H1 (cell line): ENCODE data around the gene PPP1R18. TPM values are rescaled to one million over a fixed set of nuclear protein-coding genes. Genes with fewer than 3 reads are reported as not detected.

Source experiments
- EGR1 ChIP-seq: IDR thresholded peaks from 2 replicates; pipeline ENCODE4 v1.6.1; 2011; ENCODE audit warnings: low read depth, low read length, borderline replicate concordance
- MAFK ChIP-seq: IDR thresholded peaks from 2 replicates; pipeline ENCODE4 v1.6.1; 2012; ENCODE audit warnings: low read depth, mild to moderate bottlenecking, improper control_type of control experiment, low read length
- NANOG ChIP-seq: IDR thresholded peaks from 2 replicates; pipeline ENCODE4 v1.6.1; 2011; ENCODE audit warnings: low read length, low read depth, mild to moderate bottlenecking, inconsistent platforms; ENCODE audit not compliant: insufficient read depth, poor library complexity, severe bottlenecking
- NRF1 ChIP-seq: IDR thresholded peaks from 2 replicates; pipeline ENCODE4 v1.6.1; 2011; ENCODE audit warnings: mild to moderate bottlenecking, low read depth, low read length, improper control_type of control experiment
- PHF8 ChIP-seq: fragments of 200-600 bp; sonication (generic); conservative IDR thresholded peaks from 2 replicates; pipeline ENCODE4 v1.7.1; 2012; ENCODE audit warnings: low read depth, mild to moderate bottlenecking, inconsistent platforms, low read length, moderate library complexity
- RAD21 ChIP-seq, 2 experiments: IDR thresholded peaks in 1 of 2; conservative IDR thresholded peaks in 1 of 2; 2 replicates each; pipeline ENCODE4 v1.6.1; 2011; ENCODE audit warnings: low read depth in 2 of 2, low read length in 2 of 2, improper control_type of control experiment in 1 of 2, inconsistent platforms in 1 of 2, mild to moderate bottlenecking in 1 of 2, moderate library complexity in 1 of 2
- polyA plus RNA-seq, 7 experiments: library from polyadenylated mRNA; depleted of rRNA in 3 of 7; stranded (reverse) in 5 of 7; unstranded in 2 of 7; fragments of >200 nt in 5 of 7; fragments of 200-250 nt in 2 of 7; gene quantifications; 1 replicate in 5 of 7; 2 replicates in 1 of 7; 4 replicates in 1 of 7; pipeline versions ENCODE4 v1.2.1 to v1.2.3, GENCODE V29; 2011 to 2013; ENCODE audit warnings: missing spikeins in 2 of 7, mixed read lengths in 2 of 7
- total RNA-seq: library from RNA; stranded (reverse); fragmentation: NEBNext Ultra II Directional; extraction: Animal tissue kit (Norgen Biotek cat#: 25700); gene quantifications from 2 replicates; pipeline ENCODE4 v1.2.1, GENCODE V29; 2021

PPP1R18 gene
- total and polyA plus RNA-seq, 2 of the 8 experiments (the other 6 are each of a cell fraction or from before 2014, with no cell fraction given), result 25.1 to 29.1 TPM

DNA sequence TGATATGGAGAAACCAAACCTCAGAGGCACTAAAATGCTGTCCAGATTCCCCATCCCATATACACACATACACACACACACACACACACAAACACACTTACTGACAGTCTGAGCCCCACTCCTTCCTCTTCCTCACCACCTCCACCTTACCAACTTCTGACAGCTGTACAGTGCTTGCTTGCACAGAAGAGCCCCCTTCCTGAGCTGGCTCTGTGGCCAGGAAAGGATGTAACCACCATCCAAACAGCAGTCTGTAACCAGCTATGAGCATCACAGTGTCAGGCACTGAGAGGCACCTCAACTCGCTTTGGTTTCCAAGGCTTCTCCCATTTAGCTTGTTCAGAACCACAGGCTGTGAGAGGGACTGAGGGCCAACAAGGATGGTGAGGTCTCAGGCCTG is 45.4 kb downstream of the PPP1R18 start (continued):
- TF ChIP-seq MAFK, result no peak
- no peak for TF ChIP-seq PHF8
- TF ChIP-seq NANOG, result no peak
- no peak for TF ChIP-seq EGR1
- TF ChIP-seq NRF1, result no peak
- TF ChIP-seq RAD21 (IDR thresholded peaks at IDR 0.05 in 1 of 2, conservative IDR thresholded peaks at IDR 0.05 in 1 of 2; ENCODE audit: low read depth in 2 of 2, low read length in 2 of 2), result no peak
